Effector CD4-positive, alpha-beta T cell (primary cell): Measurements from ENCODE around the gene FANCL.
"Not testable (repeated sequence)": the region's sequence is repeated elsewhere in the genome, so short reads cannot be mapped to it uniquely, and the experiment has no call there.

Experiments
- DNase-seq: peaks from one replicate; pipeline ENCODE4 v3.0.0-alpha.2; 2020

FANCL gene

GRCh38 chr2:58204195-58204959 lies 36.7 kb downstream of the FANCL start:
- DNase-seq: no peak

GRCh38 chr2:58203018-58203417 lies 38.1 kb downstream of the FANCL start:
- DNase-seq: no peak

- DNase-seq: no peak
Observed at GRCh38 chr2:58202404-58202803, 38.7 kb downstream of the FANCL start.

- DNase-seq: no peak
Observed at GRCh38 chr2:58197894-58198293, 43.2 kb downstream of the FANCL start.

- DNase-seq: no peak
Observed at GRCh38 chr2:58195662-58196061, 45.5 kb downstream of the FANCL start.

GRCh38 chr2:58194458-58194857 lies 46.7 kb downstream of the FANCL start:
- no peak for DNase-seq

GRCh38 chr2:58187022-58187421 lies 54.1 kb downstream of the FANCL start:
- DNase-seq: not testable (repeated sequence)

GRCh38 chr2:58186501-58186900 lies 54.6 kb downstream of the FANCL start:
- no peak for DNase-seq

- no peak for DNase-seq
Observed at GRCh38 chr2:58182527-58182926, 58.6 kb downstream of the FANCL start.

GRCh38 chr2:58180635-58181034 lies 60.5 kb downstream of the FANCL start:
- DNase-seq: no peak

GRCh38 chr2:58180175-58180574 lies 61.0 kb downstream of the FANCL start:
- not testable (repeated sequence) for DNase-seq

GRCh38 chr2:58177187-58177586 lies 63.9 kb downstream of the FANCL start:
- DNase-seq: not testable (repeated sequence)

GRCh38 chr2:58171831-58172230 lies 69.3 kb downstream of the FANCL start:
- DNase-seq: not testable (repeated sequence)

GRCh38 chr2:58170334-58170933 lies 70.7 kb downstream of the FANCL start:
- DNase-seq: not testable (repeated sequence)

GRCh38 chr2:58169845-58170244 lies 71.3 kb downstream of the FANCL start:
- DNase-seq: not testable (repeated sequence)

GRCh38 chr2:58168130-58168529 lies 73.0 kb downstream of the FANCL start:
- not testable (repeated sequence) for DNase-seq

GRCh38 chr2:58163913-58164312 lies 77.2 kb downstream of the FANCL start:
- DNase-seq: no peak

GRCh38 chr2:58158481-58158880 lies 82.6 kb downstream of the FANCL start:
- no peak for DNase-seq

- DNase-seq: no peak
Observed at GRCh38 chr2:58157754-58158153, 83.4 kb downstream of the FANCL start.

GRCh38 chr2:58156780-58157179 lies 84.3 kb downstream of the FANCL start:
- no peak for DNase-seq

- no peak for DNase-seq
Observed at GRCh38 chr2:58155160-58155778, 85.9 kb downstream of the FANCL start.

- no peak for DNase-seq
Observed at GRCh38 chr2:58146707-58147106, 94.4 kb downstream of the FANCL start.

- DNase-seq: not testable (repeated sequence)
Observed at GRCh38 chr2:58145769-58146168, 95.4 kb downstream of the FANCL start.

- DNase-seq: no peak
Observed at GRCh38 chr2:58140508-58141072, 100.5 kb downstream of the FANCL start.
